Choroid plexus epithelial cell (primary cell): ENCODE data around the gene RPS6KC1.
"Not testable (repeated sequence)": the region's sequence is repeated elsewhere in the genome, so short reads cannot be mapped to it uniquely, and the experiment has no call there.

Experiments used
- DNase-seq: peaks from one replicate; pipeline ENCODE4 v3.0.0-alpha.2; 2010; ENCODE audit warnings: low read depth
- H3K4me3 ChIP-seq: 2 replicates; pipeline ENCODE4 v1.5.1; 2011; ENCODE audit warnings: low read depth, mild to moderate bottlenecking, control low read depth, low read length, moderate library complexity
- TF ChIP-seq, protein P1 (sequence below): conservative IDR thresholded peaks from 2 replicates; pipeline ENCODE4 v1.5.1; 2011; ENCODE audit warnings: low read depth, mild to moderate bottlenecking, control low read depth, inconsistent platforms, low read length, moderate library complexity

The RPS6KC1 gene

GRCh38 chr1:213017447-213018273 is 33.4 kb upstream of the RPS6KC1 start:
- TF ChIP-seq, protein P1, sequence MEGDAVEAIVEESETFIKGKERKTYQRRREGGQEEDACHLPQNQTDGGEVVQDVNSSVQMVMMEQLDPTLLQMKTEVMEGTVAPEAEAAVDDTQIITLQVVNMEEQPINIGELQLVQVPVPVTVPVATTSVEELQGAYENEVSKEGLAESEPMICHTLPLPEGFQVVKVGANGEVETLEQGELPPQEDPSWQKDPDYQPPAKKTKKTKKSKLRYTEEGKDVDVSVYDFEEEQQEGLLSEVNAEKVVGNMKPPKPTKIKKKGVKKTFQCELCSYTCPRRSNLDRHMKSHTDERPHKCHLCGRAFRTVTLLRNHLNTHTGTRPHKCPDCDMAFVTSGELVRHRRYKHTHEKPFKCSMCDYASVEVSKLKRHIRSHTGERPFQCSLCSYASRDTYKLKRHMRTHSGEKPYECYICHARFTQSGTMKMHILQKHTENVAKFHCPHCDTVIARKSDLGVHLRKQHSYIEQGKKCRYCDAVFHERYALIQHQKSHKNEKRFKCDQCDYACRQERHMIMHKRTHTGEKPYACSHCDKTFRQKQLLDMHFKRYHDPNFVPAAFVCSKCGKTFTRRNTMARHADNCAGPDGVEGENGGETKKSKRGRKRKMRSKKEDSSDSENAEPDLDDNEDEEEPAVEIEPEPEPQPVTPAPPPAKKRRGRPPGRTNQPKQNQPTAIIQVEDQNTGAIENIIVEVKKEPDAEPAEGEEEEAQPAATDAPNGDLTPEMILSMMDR = no peak
- H3K4me3 ChIP-seq = no peak overlapping the region
- no peak for DNase-seq

DNA sequence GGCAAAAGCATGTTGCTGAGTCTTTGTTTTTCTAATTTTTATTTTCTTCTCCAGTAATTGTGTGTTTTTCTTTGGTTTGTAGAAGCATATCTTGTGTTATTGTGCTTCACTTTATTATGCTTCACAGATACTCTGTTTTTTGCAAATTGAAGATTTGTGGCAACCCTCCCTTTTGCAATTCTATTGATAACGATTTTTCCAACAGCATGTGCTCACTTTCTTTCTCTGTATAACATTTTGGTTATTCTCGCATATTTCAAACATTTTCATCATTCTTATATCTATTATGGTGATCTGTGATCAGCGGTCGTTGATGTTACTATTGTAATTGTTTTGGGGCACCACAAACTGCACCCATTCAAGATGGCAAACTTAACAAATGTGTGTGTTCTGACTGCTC is 31.6 kb upstream of the RPS6KC1 start:
- DNase-seq = no peak
- H3K4me3 ChIP-seq = no peak overlapping the region
- TF ChIP-seq, protein P1 = no peak

DNA sequence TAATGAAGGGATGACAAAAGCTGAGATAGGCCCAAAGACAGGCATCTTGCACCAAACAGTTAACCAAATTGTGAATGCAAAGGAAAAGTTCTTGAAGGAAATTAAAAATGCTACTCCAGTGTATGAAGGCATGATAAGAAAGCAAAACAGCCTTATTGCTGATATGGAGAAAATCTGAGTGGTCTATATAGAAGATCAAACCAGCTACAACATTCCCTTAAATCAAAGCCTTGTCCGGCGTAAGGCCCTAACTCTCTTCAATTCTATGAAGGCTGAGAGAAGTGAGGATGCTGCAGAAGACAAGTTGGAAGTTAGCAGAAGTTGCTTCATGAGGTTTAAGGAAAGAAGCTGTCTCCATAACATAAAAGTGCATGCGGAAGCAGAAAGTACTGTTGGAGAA is 31.0 kb upstream of the RPS6KC1 start:
- H3K4me3 ChIP-seq = no peak overlapping the region
- TF ChIP-seq, protein P1 = no peak
- no peak for DNase-seq

GRCh38 chr1:213027024-213027423 is 24.0 kb upstream of the RPS6KC1 start:
- not testable (repeated sequence) for DNase-seq, H3K4me3 ChIP-seq

GRCh38 chr1:213032651-213033050 is 18.4 kb upstream of the RPS6KC1 start:
- TF ChIP-seq, protein P1 = no peak
- H3K4me3 ChIP-seq = no peak overlapping the region
- DNase-seq = no peak

DNA sequence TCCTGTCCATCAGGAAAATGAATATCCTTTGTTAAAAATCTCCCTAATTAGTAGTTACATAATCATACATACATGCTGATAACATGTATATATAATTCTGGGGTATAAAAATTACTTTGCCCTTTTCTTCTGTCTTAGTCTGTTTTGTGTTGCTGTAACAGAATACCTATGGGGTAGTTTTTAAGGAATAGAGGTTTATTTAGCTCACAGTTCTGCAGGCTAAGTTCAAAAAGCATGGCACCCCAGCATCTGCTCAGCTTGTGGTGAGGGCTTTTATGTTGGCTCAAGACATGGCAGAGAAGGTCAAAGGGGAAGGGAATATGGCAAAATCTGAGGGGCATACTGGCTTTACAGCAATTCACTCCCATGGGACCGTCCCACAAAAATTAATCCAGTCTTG is 16.3 kb upstream of the RPS6KC1 start:
- TF ChIP-seq, protein P1 = no peak
- no peak for DNase-seq

GRCh38 chr1:213035573-213035972 is 15.5 kb upstream of the RPS6KC1 start:
- no peak for DNase-seq
- TF ChIP-seq, protein P1 = no peak
- H3K4me3 ChIP-seq = no peak overlapping the region

More for the DNA sequence above, 16.3 kb upstream of the RPS6KC1 start:
- no peak overlapping the region for H3K4me3 ChIP-seq
